Type B pancreatic cell (in vitro differentiated cells): ENCODE data around the gene LBX2. TPM values are rescaled to one million over a fixed set of nuclear protein-coding genes. Genes with fewer than 3 reads are reported as not detected.

Experiments
- DNase-seq: peaks from one replicate; pipeline ENCODE4 v3.0.0; 2021; ENCODE audit warnings: mixed read lengths; ENCODE audit not compliant: unreplicated experiment; ENCODE audit errors: extremely low spot score
- H3K27ac Mint-ChIP-seq: 2 replicates; pipeline ENCODE4 v1.8.0; 2021; ENCODE audit warnings: mild to moderate bottlenecking, mixed read lengths
- H3K27me3 Mint-ChIP-seq: 2 replicates; pipeline ENCODE4 v1.8.0; 2021; ENCODE audit warnings: mixed read lengths
- H3K36me3 Mint-ChIP-seq: 2 replicates; pipeline ENCODE4 v1.8.0; 2021; ENCODE audit warnings: mixed read lengths
- H3K4me1 Mint-ChIP-seq: one replicate; pipeline ENCODE4 v1.8.0; 2021; ENCODE audit warnings: mixed read lengths; ENCODE audit not compliant: unreplicated experiment
- H3K4me3 Mint-ChIP-seq: 2 replicates; pipeline ENCODE4 v1.8.0; 2021; ENCODE audit warnings: mild to moderate bottlenecking, mixed read lengths
- H3K9me3 Mint-ChIP-seq: 2 replicates; pipeline ENCODE4 v1.8.0; 2021; ENCODE audit warnings: mixed read lengths
- total RNA-seq: library from RNA; stranded (reverse); gene quantifications from 2 replicates; pipeline ENCODE4 v1.2.1, GENCODE V29; 2021; ENCODE audit warnings: low replicate concordance
- TF ChIP-seq, protein P1 (sequence below): fragments of 200-600 bp; sonication (generic); conservative IDR thresholded peaks from 2 replicates; pipeline ENCODE4 v1.5.0; 2021; ENCODE audit warnings: antibody characterized with exemption, mild to moderate bottlenecking

LBX2 gene
- total RNA-seq, 1 donor from 2014 or later: 2.8 TPM

GRCh38 chr2:74501335-74502071 lies 2.1 kb upstream of the LBX2 start:
- Mint-ChIP-seq H3K27me3 (peaks cover 87% of the 10 kb centered on the region), H3K9me3 (no peaks in the 10 kb centered on the region), H3K27ac (peak overlapping the region; percentile 54), H3K36me3 (peaks cover 18% of the 10 kb centered on the region), H3K4me1 (peaks cover 41% of the 10 kb centered on the region), H3K4me3 (peak overlapping the region; percentile 86)
- DNase-seq: no peak
- TF ChIP-seq, protein P1, sequence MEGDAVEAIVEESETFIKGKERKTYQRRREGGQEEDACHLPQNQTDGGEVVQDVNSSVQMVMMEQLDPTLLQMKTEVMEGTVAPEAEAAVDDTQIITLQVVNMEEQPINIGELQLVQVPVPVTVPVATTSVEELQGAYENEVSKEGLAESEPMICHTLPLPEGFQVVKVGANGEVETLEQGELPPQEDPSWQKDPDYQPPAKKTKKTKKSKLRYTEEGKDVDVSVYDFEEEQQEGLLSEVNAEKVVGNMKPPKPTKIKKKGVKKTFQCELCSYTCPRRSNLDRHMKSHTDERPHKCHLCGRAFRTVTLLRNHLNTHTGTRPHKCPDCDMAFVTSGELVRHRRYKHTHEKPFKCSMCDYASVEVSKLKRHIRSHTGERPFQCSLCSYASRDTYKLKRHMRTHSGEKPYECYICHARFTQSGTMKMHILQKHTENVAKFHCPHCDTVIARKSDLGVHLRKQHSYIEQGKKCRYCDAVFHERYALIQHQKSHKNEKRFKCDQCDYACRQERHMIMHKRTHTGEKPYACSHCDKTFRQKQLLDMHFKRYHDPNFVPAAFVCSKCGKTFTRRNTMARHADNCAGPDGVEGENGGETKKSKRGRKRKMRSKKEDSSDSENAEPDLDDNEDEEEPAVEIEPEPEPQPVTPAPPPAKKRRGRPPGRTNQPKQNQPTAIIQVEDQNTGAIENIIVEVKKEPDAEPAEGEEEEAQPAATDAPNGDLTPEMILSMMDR: no peak

- Mint-ChIP-seq H3K36me3 (peaks cover 21% of the 10 kb centered on the region), H3K27me3 (peaks cover 95% of the 10 kb centered on the region), H3K9me3 (no peaks in the 10 kb centered on the region), H3K27ac (no peak overlapping the region), H3K4me1 (peaks cover 40% of the 10 kb centered on the region), H3K4me3 (peak overlapping the region; percentile 73)
- TF ChIP-seq, protein P1: no peak
- DNase-seq: no peak
Observed at GRCh38 chr2:74500578-74500946, 1.2 kb upstream of the LBX2 start.

- H3K9me3 Mint-ChIP-seq: no peaks in the 10 kb centered on the region
- H3K36me3 Mint-ChIP-seq: peaks cover 16% of the 10 kb centered on the region
- no peak for DNase-seq
- peaks cover 94% of the 10 kb centered on the region for H3K27me3 Mint-ChIP-seq
- TF ChIP-seq, protein P1: no peak
- H3K27ac Mint-ChIP-seq: no peak overlapping the region
- H3K4me1 Mint-ChIP-seq: peaks cover 37% of the 10 kb centered on the region
- peak overlapping the region; percentile 73 for H3K4me3 Mint-ChIP-seq
Observed at GRCh38 chr2:74499940-74500577, 656 bp upstream of the LBX2 start.

DNA sequence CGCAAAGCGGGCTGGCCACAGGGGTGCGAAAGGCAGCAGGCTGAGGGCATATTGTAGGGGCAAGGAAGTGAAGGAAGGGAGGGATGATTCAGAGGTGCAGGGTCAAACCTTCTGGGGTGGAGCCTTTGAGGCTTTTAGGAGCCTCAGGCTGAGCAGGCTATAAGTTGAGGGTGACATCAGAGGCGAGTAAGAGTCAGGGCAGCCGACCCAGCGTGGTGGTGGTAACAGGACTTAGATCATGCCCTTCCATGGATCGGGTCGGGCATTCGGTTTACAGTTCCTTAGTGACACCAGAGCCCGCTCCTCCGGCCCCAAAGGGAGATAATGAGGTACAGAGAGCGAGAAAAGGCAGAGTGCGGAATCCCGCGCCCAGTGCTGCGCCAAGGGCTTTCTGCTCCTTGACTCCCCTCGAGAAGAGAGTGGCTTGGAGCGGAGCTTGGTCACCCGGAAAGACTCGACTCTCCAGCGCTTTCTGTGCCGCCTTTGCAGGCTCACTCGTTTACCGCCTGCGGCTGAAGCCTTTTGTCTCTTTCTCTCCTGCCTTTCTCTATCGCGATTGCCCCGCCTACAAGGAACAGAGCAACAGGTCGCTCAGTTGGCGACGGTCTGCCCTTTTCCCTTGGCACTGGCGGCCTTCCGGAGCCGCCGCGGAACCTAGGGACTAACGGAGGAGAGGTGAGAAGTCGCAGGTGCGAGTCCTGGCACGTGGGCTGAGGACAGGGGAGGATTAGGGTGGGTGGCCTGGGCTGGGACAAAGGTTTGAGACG lies 720 bp downstream of the LBX2 start:
- H3K9me3 Mint-ChIP-seq: no peaks in the 10 kb centered on the region
- peaks cover 80% of the 10 kb centered on the region for H3K27me3 Mint-ChIP-seq
- peaks cover 5% of the 10 kb centered on the region for H3K36me3 Mint-ChIP-seq
- H3K27ac Mint-ChIP-seq: peak overlapping the region; percentile 73
- peaks cover 32% of the 10 kb centered on the region for H3K4me1 Mint-ChIP-seq
- TF ChIP-seq, protein P1: no peak
- H3K4me3 Mint-ChIP-seq: peak overlapping the region; percentile 92
- DNase-seq: no peak

DNA sequence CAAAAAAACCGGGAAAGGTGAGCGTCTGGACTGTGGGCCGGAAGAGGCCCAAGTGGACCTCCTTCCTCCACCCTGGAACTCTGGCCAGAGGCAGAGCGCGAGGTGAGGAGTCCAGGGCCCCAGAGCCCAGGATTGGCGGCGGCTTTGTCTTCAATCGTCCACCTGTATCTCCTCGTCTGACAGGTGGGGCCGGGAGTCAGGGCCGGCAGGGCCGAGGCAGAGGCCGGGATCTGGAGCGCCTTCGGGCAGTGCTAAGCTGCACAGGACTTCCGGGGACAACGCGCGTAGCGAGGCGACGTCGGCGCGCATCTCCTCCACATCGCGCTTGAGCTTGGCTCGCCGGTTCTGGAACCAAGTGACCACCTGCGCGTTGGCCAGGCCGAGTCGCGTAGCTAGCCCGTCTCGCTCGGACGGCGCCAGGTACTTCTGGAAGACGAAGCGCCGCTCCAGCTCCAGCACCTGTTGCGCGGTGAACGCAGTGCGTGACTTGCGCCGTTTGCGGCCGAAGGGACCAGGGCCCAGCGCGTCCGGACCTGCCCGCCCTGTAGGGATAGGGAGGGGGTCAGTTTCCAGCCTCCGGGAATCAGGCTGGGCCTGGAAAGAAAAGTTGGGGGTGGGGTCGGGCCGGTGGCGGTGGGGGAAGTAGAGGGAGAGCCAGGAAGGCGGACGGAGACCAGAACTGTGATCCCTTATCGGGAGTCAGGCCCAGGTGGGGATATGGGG lies 1.5 kb downstream of the LBX2 start:
- Mint-ChIP-seq H3K36me3 (peaks cover 5% of the 10 kb centered on the region), H3K4me3 (peak overlapping the region; percentile 92), H3K9me3 (no peaks in the 10 kb centered on the region), H3K27ac (peak overlapping the region; percentile 36), H3K4me1 (peaks cover 29% of the 10 kb centered on the region), H3K27me3 (peaks cover 73% of the 10 kb centered on the region)
- DNase-seq: no peak
- TF ChIP-seq, protein P1: no peak
